Iris pigment epithelial cell (primary cell): ENCODE results near the gene TMEM222.
"Not testable (repeated sequence)": the region's sequence is repeated elsewhere in the genome, so short reads cannot be mapped to it uniquely, and the experiment has no call there.

Source experiments
- DNase-seq: peaks from one replicate; pipeline ENCODE4 v3.0.0-alpha.2; 2011; ENCODE audit warnings: low read depth

Gene TMEM222

DNA sequence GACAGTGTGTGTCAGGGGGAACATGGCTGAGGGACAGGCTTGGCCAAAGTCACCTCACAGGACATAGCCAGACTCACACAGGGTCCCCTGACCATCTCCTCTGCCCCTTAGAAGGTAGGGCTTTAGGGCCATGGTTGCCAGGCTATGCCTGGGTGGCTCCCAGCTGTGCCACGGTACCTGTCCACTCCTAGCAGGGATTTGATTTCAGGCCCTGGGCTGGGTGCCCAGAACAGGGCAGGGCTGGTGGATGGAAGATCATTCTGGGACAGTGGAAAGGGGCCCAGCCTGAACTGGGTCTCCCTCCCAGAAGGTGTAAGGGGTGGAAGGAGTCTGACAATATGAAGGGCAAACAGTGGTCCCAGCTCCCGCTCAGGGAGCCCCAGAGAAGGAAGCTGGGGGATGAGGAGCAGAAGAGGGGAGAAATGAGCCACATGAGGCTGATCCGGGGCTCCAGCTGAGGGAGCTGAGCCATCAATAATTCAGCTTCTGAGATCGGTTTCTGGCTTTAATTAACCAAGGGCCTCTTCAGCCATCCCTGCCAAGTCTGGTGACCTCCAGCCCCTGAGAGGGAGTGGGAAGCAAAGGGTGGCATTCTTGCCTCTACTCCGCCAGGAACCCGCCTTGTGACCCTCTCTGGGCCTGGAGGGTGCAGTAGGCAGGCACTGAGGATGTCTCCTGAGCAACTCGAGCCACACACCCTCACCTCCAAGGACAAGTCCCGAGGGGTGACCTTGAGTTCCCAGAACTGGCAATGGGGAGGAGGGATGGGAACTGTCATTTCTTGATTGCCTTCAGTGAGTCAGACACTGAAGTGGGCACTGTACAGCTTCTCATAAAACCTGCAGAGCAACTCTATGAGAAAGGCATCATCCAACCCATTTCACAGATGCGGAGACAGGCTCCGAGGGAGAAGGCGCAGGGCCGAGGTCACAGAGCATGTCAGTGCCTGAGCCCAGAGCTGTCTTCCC lies 59.1 kb downstream of the TMEM222 start:
- no peak for DNase-seq

DNA sequence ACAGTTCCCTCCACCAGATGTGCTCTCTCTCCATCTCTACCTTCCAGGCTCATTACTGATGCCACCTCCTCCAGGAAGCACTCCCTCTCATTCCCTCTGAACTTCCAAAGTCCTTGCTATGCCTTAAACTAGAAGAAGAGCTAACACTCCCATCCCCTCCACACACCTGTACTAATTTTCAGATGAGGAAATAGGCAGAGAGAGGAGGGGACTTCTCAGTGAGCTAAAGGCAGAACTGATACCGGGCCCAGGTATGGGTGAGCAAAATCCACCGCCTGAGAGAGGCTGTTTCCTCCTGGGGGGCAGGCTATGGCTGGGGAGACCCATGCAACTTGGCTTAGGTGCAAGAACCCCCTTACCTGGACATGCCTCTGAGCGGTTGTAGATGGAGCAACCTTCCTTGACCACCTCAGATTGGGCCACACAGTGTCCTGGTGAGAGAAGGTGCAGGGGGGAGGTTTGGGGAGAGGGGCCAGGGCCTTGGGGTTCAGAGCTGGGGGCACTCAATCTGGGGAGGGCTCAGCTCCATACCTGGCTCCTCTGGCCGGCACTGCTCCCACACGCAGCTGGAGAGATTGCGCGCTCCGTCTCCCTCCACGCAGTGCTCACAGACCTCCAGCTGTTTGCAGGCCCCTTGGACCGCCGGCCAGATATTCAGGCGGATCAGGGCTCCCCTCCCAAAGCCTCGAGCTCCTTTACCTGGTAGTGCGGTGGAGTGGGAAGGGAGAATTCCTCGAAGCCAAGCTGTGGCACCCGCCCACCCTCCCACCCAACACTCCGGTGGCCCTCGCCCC lies 60.2 kb downstream of the TMEM222 start:
- DNase-seq: no peak

DNA sequence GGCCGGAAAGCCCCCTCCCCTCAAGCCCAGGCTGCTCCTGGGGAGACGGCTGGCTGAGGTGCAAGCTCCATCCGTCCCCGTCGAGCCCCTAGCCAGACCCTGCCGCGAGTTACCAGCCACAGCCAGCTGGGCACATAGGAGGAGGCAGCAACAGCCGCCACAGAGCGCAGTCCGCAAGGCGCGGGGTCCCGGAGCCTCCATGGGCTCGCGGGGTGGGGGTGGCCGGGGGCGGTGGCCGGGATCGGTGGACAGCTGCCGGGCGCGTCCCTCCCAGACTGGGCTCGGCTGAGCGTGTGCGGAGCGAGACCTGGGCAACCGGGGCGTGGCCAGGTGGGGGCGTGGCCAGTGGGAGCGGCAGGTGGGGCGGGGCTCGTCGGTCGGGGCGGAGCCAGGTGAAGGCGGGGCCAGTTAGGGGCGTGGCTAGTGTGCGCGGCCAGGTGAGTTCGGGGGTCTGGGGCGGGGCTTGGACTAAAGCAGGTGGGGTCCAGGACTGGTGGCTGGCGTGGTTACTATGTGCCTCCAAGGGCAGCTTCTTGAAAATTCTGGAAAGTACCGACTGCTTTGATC lies 61.2 kb downstream of the TMEM222 start, which contains the start of gene CD164L2:
Gene CD164L2 (minus strand): TSS at position 295 of the 567 bp plus-strand sequence. CDS start 94 bp downstream, at position 201.
- DNase-seq: no peak

DNA sequence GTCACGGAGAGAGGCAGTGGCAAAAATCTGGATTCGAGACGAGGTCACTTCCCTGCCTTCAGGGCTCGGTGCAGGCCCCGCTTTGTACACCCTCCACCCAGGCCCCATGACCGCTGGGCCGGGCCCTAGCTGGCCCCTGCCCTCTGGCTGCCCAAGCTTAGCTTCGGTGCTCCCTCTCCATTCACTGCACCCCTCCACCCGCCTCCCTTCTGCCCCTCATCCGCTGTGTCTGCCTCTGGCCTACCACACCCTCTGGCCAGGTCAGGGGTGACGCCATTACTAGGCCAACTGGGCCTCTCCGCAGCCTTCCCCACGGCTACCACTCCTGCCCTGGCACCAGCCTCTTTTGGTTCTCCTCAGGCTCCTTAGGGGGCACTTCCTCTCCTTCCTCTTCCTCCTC lies 61.7 kb downstream of the TMEM222 start:
- DNase-seq: no peak

DNA sequence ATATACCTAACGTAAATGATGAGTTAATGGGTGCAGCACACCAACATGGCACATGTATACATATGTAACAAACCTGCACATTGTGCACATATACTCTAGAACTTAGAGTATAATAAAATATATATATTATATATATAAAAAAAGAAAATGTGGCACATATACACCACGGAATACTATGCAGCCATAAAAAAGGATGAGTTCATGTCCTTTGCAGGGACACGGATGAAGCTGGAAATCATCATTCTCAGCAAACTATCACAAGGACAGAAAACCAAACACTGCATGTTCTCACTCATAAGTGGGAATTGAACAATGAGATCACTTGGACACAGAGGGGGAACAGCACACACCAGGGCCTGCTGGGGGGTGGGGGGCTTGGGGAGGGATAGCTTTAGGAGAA lies 62.8 kb downstream of the TMEM222 start:
- DNase-seq: not testable (repeated sequence)
